HG02884 (cell line): ENCODE data around the gene MSTO1.
"Not testable (repeated sequence)": the region's sequence is repeated elsewhere in the genome, so short reads cannot be mapped to it uniquely, and the experiment has no call there.

Experiments used
- ATAC-seq: cut with Tn5 transposase; IDR thresholded peaks from one replicate; pipeline ENCODE4 v1.9.1; 2021; ENCODE audit warnings: mild to moderate bottlenecking, moderate library complexity; ENCODE audit not compliant: unreplicated experiment

The MSTO1 gene

DNA sequence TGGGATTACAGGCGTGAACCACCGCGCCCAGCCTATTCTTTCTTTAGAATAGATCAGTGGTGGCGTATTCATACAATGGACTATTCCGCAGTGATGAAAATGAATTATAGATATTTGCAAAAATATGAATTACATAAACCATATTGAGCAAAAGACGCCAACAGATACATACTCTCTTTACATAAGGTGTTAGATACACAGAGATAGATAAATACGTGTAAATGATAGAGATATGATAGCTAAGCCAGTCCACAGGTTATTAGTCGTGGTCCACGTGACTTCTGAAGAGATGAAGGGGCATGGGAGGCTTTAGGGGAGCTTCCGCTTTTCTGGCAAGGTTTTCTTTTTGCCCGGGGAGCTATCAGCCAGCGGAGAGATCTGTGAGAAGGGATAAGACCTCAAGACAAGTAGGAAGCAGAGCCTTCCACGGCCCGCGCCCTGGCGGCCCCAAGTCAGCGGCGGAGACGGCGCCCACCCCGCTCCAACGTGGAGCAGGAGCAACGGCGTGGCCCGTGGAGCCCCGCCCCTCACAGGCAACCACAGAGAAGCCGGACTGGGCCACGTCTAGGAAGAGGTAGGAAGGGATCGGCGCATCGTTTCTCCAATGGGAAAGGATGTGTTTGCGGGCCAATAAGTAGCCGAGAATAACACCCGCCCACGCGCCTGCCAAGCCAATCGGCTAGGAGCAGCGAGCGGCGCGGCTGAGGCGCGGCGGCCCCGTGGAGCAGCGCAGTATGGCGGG, at the start of gene MSTO1:
TSS of gene MSTO1 (plus strand) at position 704 of the 742 bp plus-strand sequence. CDS start at position 735, 31 bp downstream.
- peak; percentile 92 for ATAC-seq

DNA sequence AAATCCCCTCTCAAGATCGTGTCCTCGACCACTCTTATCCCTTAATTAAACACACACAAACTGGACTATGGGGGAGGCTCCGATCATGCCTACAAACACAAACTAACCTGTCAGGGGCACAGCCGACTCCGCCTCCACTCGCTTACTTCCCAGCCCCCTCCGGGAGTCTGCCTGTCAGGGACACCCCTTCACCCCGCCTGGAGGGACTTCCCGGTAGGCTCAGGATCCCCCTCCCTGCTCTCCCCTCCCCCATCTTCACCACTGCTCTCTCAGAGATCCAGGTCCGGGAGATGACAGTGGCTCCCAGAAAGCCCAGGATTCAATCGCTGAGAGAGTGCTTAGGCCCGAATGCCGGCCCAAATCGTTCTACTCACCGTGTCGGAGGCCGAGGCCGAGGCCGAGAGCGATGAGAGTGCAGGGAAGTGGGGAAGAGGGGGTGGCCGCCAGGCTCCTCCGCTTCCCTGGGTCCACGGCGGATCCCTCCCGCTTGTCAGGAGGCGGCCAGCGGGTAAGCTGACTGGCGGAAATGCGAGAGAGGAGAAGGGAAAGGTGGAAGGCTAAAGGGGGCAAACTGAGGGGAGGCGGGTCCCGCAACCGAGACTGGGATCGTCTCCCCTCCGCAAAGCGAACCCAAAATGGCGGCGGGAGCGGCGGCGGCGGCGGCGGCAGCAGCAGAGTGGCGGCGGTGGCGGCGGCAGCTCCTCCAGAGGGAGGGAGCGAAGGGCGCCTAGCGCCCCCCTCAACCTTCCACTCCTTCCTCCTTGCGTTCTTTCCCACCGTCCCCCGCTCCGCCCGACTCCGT, 48.0 kb upstream of the MSTO1 start:
- not testable (repeated sequence) for ATAC-seq

DNA sequence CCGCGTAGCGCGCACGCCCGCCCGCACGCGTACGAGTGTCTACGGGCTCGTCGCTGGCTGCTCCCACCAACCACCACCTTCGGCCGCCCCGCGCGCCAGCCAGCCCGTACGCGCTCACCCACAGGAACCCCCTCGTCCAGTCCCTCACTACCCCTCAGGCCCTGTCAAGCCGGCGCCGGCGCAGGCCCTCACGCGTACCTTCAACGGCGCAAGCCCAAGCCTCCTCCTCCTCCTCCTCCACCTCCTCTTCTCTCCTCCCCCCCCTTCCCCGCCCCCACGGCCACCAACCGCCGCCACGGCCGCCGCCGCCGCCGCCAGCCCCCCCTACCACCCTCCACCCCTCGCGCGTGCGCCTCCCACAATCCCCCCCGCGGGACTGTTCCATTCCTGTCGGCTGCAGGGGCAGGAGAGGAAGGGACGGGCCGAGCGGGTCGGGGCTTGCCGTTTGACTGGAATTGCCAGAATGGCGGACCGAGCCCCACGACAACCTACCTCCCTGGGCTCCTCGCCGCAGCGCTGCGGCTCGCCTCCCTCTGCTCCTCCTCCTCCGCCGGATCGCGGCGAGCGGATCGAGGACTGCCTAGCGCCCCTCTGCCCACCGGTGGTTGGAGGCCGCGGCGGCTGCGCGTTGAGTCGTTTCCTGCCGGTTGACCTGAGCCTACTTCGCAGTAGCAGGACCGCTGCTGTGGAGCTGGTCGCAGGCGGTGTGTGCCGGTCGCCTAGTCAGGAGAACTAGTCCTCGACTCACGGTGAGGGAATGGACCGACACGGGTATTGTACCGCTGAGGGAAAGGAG, 47.2 kb upstream of the MSTO1 start, which contains the start of gene ASH1L:
TSS of gene ASH1L (minus strand) at position 223 of the 796 bp plus-strand sequence. CDS start 41,284 bp downstream, outside the sequence.
- peak; percentile 72 for ATAC-seq

DNA sequence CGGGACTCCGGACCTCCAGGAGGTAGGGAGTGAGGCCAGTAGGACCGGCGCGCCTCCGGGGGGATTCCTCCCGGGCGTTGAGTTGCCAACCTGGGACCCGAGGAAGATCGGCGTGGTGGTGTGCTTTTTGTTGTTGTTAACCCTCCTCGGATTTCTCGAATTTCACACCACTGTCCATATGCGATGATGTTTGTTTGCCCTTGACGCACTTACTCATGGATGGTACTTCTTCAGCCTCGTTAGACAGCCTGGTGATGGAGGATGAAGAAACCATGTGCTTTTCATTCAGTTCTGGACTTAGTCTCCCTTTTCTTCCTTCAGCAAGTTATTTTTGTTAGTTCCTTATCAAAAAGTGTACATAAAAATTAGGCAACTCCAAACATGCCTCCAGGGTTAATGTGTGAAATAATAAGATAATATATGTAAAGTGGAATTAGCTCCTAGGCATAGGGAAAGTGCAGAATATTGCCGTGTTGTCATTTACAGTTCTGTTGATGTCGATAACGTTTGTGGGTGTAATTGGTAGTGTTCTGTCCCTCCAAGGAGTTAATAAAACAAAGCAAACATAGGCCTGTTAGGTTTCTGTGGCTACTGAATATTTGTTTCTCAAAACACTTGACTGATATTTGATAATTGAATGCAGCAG, 46.5 kb upstream of the MSTO1 start:
- not testable (repeated sequence) for ATAC-seq

DNA sequence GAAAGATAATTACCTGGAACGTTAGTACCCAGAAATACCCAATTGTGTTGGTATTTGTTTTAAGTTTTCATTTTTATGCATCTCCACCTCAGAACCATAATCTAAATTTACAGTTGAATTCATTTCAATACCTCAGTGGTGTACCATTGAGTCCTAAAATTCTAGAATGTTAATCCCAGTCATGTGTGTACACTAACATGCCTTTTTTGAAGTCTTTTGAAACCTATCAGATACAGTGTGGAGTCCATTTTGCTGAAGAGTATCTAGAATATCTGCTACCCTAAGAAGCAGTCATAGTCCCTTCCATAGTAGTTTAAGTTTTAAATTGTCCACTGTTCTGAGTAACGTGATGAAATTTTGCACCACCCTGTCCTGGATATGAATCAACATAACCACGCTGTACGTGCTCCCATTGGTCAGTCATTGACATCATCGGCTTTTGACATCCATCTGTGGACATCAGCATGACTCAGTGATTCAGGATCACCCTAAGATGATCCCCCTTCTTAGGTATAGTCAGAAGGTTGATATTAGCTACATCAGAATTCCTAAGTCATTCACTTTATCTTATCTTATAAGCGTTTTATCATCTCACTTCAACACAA, 39.9 kb upstream of the MSTO1 start:
- ATAC-seq = no peak

DNA sequence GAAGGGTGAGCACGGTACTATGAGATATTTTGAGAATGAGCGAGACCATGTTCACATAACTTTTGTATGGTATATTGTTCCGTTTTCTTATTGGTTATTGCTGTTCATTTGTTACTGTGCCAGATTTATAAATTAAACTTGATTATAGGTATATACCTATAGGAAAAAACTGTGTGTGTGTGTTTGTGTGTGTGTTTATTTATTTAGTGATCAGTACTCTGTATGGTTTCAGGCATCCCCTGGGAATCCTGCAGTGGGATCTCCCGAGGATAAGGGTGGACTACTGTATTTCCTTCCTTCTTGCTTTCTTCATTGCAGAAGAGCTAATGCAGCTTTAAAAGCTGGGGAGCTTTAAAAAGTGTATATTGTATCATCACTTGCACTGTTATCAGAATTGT, 39.4 kb upstream of the MSTO1 start:
- no peak for ATAC-seq

DNA sequence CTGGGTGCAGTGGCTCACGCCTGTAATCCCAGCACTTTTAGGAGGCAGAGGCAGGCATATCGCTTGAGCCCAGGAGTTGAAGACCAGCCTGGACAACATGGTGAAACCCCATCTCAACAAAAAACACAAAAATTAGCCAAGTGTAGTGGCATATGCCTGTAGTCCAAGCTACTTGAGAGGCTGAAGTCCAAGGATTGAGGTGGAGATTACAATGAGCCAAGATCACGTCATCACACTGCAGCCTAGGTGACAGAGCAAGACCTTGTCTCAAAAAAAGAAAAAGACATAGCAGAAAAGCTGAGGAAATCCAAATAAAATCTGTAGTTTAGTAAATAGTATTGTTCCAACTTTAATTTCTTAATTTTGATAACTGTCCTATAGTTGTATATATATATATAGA, 35.9 kb upstream of the MSTO1 start:
- no peak for ATAC-seq

DNA sequence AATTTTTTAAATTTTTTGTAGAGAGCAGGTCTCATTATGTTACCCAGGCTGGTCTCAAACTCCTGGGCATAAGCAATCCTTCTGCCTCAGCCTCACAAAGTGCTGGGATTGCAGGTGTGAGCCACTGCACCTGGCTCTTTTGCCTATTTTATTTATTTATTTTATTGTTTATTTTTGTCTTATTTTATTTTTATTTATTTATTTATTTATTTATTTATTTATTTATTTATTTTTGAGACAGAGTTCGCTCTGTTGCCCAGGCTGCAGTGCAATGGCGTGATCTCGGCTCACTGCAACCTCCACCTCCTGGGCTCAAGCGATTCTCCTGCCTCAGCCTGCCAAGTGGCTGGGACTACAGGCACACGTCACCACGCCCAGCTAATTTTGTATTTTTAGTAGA, 34.4 kb upstream of the MSTO1 start:
- ATAC-seq = not testable (repeated sequence)

DNA sequence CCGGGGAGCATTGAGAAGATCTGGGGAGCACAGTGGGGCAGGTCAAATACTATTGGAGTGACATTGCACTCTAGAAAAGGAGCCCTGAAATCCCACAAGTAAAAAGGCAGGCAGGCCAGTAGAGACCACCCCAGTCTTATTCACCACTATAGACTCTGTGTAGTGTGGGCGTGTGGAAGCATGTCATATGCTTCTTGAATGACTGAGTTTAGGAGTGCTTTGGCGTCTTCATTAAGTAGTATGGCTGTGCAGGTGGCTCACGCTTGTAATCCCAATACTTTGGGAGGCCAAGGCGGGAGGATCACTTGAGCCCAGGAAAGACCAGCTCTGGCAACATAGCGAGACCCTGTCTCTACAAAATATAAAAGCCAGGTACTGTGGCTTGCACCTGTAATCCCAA, 26.2 kb upstream of the MSTO1 start:
- ATAC-seq = not testable (repeated sequence)

DNA sequence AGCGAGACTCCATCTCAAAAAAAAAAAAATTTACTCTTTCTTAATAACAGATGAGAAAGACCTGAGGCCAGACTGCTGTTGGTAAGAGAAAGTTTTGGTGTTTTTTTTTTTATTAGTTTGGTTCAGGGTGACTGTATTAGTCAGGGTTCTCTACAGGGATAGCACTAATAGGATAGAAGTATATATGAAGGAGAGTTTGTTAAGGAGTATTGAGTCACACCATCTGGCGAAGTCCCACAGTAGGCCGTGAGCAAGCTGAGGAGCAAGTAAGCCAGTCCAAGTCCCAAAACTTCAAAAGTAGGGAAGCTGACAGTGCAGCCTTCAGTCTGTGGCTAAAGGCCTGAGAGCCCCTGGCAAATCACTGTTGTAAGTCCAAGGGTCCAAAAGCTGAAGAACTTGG, 20.7 kb upstream of the MSTO1 start:
- not testable (repeated sequence) for ATAC-seq

DNA sequence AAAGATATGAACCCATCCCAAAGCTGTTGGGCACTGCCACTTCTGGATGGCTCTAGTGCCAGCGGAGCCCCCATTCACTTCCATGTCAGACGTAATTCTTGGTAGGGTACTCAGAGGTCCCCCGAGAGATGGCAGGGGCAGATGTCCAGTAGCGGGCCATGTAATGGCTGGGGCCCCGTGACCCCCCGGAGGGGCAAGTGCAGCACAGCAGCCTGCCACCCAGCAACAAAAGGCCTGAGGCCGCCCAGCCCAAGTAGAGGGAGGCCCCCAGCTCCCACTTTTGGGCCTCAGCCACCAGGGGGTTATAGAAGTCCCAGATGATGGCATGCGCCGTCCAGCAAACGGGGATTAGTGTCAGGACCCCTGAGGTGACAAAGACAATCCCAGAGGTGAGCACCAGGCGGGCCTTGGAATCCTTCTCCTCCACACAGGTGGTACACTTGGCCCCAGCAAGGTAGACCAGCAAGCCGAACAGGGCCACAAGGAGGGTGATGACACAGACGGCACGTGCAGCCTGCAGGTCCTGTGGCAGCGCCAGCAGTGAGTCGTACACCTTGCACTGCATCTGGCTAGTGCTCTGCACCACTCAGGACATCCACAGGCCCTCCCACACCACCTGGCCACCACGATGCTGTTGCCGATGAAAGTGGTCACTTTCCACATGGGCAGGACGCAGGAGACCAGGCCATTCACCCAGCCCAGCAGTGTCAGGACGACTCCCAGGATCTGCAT, 19.3 kb upstream of the MSTO1 start:
- ATAC-seq = not testable (repeated sequence)

DNA sequence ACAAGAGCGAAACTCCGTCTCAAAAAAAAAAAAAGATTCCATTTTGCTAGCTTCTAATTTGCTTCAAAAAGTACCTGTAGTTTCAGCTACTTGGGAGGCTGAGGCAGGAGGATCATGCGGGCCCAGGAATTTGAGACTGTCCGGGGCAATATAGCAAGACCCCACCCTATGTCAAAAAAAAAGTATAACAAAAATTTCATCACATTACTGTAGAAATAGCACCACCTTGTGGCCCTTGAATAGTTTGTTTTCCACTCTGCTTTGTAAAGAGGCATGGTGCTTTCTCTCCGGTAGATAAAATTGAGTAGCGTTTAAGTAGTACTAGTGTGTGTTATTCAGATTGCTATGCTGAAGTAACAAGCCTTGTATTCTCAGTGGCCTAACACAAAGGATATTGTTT, 18.2 kb upstream of the MSTO1 start:
- no peak for ATAC-seq

DNA sequence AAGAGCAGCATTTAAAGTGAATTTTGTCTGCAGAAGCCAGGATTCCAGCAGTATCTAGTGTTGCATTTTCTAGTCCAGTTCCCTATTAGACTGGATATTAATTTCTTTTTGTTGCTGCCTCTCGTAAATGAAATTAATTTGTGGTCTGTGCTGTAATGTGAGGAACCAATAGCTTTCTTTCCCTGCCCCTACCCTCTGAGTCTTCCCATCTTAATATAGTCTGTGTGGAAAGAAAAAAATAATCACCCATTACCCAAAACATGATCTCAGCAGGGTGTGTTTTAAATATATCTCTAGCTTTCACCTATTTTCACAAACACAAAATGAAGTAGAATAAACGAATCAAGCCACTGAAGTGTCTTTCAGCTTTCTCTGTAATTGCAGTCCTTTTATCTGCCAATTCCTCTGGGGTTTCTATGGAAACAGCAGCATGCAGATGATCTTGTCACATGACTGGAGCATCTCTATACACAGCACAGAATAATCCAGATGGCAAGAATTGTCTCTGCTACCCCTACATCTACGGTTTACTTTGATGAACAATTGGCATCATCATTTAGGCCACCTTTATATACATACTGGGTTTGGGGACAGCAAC, 14.0 kb upstream of the MSTO1 start:
- not testable (repeated sequence) for ATAC-seq

DNA sequence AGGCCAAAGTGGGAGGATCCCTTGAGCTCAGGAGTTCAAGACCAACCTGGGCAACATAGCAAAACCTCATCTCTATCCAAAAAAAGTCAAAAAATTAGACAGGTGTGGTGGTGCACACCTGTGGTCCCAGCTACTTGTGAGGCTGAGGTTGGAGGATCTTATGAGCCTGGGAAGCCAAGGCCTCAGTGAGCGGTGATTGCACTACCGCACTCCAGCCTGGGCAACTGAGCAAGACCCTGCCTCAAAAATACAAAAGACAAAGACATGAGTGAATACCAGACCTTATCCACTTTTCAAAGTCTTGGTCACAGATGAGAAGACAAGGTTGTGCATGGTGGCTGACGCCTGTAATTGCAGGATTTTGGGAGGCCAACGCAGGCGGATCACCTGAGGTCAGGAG, 13.2 kb upstream of the MSTO1 start:
- ATAC-seq = no peak

DNA sequence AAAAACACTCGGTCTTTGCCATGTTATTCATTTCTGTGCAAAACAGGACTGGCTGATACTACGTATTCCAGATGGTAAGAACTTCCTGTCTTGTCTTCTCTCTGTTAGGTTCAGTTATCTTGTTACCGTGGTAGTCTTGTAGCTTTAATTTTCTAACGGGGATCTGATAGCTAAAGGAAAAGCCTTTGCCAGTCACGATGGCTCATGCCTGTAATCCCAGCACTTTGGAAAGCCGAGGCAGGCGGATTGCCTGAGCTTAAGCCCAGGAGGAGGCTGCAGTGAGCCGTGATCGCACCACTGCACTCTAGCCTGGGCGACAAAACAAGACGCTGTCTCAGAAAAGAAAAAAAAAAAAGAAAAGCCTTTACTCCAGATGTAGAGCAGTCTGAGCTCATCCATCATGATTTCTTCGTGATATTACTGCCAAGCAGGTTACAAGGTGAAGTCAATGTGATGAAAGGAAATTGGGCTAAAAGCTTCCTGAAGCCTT, 11.1 kb upstream of the MSTO1 start:
- ATAC-seq = no peak

DNA sequence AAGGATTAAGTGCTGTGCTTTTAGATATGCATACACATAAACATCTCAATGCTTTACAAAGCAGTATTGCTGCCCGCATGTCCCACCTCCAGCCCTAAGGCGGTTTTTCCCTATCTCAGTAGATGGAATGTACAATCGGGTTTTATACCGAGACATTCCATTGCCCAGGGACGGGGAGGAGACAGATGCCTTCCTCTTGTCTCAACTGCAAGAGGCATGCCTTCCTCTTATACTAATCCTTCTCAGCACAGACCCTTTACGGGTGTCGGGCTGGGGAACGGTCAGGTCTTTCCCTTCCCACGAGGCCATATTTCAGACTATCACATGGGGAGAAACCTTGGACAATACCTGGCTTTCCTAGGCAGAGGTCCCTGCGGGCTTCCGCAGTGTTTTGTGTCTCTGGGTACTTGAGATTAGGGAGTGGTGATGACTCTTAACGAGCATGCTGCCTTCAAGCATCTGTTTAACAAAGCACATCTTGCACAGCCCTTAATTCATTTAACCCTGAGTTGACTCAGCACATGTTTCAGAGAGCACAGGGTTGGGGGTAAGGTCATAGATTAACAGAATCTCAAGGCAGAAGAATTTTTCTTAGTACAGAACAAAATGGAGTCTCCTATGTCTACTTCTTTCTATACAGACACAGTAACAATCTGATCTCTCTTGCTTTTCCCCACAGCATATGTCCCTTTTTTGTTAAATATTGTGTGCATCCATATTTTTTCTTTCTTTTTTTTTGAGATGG, 10.0 kb upstream of the MSTO1 start:
- not testable (repeated sequence) for ATAC-seq

DNA sequence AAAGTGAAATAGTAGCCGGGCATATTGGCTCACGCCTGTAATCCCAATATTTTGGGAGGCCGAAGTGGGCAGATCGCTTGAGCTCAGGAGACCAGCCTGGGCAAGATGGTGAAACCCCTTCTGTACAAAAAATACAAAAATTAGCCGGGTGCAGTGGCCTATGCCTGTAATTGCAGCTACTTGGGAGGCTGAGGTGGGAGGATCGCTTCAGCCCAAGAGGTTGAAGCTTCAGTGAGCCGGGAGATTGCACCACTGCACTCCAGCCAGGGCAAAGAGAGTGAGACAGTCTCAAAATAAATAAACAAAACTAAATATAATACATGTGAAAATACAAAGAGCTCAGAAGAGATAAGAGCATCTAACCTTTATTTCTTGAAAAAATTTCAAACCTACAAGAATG, 2.3 kb upstream of the MSTO1 start:
- no peak for ATAC-seq

DNA sequence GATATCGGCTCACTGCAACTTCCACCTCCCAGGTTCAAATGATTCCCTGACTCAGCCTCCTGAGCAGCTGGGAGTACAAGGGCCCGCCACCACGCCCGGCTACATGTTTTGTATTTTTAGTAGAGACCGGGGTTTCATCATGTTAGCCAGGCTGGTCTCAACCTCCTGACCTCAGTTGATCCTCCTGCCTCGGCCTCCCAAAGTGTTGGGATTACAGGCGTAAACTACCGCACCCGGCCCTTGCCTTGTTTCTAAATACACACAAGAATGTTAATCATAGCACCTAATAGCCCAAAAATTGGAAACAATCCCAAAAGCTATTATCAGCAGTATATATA, 1.2 kb upstream of the MSTO1 start:
- no peak for ATAC-seq

DNA sequence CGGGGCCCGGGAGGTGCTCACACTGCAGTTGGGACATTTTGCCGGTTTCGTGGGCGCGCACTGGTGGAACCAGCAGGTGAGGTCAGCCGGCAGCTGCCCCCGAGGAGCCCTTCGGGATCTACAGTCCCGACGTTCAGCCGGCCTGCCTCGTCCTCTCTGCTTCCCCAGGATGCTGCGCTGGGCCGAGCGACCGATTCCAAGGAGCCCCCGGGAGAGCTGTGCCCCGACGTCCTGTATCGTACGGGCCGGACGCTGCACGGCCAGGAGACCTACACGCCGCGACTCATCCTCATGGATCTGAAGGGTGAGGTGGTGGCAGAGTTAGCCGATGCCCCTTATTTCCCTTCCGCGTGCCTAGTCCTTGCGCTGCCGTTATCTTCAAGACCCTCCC, 234 bp downstream of the MSTO1 start:
- not testable (repeated sequence) for ATAC-seq
